Measurements from ENCODE around the gene HSFX2. TPM values are rescaled to one million over a fixed set of nuclear protein-coding genes. Genes with fewer than 3 reads are reported as not detected.
"Not testable (repeated sequence)": the region's sequence is repeated elsewhere in the genome, so short reads cannot be mapped to it uniquely, and the experiment has no call there.

HSFX2 gene, protein sequence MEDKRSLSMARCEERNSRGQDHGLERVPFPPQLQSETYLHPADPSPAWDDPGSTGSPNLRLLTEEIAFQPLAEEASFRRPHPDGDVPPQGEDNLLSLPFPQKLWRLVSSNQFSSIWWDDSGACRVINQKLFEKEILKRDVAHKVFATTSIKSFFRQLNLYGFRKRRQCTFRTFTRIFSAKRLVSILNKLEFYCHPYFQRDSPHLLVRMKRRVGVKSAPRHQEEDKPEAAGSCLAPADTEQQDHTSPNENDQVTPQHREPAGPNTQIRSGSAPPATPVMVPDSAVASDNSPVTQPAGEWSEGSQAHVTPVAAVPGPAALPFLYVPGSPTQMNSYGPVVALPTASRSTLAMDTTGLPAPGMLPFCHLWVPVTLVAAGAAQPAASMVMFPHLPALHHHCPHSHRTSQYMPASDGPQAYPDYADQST
- polyA plus RNA-seq (2012; ENCODE audit: insufficient read depth, insufficient read length, low read depth) = not detected

DNA sequence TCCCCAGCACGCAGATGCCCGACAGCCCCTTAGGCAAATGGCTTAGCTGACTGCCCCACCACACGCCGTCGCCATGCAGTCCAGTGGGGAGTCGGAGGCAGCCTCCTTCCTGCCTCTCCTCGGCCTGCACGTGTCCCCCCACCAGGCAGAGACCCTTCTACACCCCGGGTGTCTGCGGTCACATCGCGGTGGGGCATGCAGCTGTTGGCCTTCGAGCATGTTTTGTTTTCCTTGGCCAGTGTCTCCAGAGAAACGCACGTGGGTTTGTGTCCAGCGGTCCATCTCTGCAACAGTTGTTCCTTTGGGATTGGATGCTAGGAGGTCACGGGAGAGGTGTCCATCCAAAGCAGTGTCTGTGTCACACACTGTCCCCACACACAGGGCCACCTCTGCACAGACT lies at the start of gene HSFX2:
TSS of gene HSFX2 (minus strand) at position 101 of the 400 bp plus-strand sequence. CDS start 614 bp downstream, outside the sequence.
- H3K4me1 ChIP-seq; H3K36me3 ChIP-seq; DNase-seq; H3K9me3 ChIP-seq; H3K4me3 ChIP-seq (ENCODE audit: low read depth, low read length); H3K27me3 ChIP-seq: not testable (repeated sequence)

DNA sequence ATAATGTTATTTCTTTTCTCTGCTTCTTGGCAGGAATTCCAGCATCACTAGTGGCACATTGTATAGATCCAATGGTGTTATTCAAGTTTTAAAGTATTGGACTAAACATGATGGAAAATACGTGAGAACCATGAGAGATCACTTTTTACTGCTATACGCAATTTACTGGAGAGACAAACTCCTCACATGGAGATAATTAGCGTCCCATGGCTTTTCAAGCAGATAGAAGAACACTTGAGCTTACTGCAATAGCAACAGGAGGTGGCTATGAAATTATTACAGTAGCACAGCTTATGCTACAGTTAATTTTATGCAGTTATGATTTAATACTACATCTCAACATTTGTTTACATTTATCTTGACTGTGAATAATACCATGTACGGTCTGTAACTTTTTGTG lies 48.4 kb upstream of the HSFX2 start:
- TF ChIP-seq, protein P1, sequence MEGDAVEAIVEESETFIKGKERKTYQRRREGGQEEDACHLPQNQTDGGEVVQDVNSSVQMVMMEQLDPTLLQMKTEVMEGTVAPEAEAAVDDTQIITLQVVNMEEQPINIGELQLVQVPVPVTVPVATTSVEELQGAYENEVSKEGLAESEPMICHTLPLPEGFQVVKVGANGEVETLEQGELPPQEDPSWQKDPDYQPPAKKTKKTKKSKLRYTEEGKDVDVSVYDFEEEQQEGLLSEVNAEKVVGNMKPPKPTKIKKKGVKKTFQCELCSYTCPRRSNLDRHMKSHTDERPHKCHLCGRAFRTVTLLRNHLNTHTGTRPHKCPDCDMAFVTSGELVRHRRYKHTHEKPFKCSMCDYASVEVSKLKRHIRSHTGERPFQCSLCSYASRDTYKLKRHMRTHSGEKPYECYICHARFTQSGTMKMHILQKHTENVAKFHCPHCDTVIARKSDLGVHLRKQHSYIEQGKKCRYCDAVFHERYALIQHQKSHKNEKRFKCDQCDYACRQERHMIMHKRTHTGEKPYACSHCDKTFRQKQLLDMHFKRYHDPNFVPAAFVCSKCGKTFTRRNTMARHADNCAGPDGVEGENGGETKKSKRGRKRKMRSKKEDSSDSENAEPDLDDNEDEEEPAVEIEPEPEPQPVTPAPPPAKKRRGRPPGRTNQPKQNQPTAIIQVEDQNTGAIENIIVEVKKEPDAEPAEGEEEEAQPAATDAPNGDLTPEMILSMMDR (IDR thresholded peaks at IDR 0.05; ENCODE audit: low read depth, low read length) = no peak

DNA sequence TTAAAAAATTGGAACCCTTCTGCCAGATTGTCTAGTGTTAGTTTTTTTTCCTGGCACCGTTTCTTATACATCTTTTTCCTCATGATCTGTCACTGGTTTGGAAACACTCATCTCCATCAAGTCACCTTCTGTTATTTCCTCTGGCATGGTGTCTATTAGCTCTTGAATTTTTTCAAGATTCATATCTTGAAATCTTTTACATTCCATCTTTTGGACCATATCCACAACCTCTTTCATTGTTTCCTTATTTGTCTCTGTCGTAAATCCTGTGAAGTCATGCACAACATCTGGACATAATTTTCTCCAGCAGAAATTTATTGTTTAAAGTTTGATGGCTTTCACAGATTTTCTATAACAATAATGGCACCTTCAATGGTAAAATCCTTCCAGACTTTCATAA lies 46.7 kb upstream of the HSFX2 start:
- TF ChIP-seq, protein P1 (IDR thresholded peaks at IDR 0.05; ENCODE audit: low read depth, low read length) = no peak

More for the DNA sequence above, 48.4 kb upstream of the HSFX2 start:
- Histone ChIP-seq H3K4me3 (ENCODE audit: low read depth, low read length) (no peak overlapping the region), H3K9me3 (no peaks in the 10 kb centered on the region), H3K4me1 (no peaks in the 10 kb centered on the region), H3K36me3 (no peaks in the 10 kb centered on the region), H3K27me3 (no peaks in the 10 kb centered on the region)
- no peak for DNase-seq

DNA sequence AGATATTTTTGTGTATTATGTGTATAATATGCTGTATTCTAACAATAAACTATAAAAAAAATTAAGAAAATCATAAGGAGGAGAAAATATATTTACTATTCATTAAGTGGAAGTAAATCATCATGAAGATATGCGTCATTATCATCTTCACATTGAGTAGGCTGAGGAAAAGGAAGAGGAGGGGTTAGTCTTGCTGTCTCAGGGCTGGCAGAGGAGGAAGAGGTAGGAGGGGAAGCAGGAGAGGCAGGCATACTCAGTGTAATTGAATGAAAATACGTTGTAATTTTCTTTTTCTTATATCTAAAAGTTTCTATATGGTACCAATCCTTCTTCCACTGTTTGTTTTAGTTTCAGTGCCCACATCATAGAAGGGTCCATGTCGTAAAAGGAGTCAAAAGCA lies 46.3 kb upstream of the HSFX2 start:
- H3K4me1 ChIP-seq = no peaks in the 10 kb centered on the region
- TF ChIP-seq, protein P1 (IDR thresholded peaks at IDR 0.05; ENCODE audit: low read depth, low read length) = no peak
- no peak for DNase-seq
- no peak overlapping the region for H3K4me3 ChIP-seq (ENCODE audit: low read depth, low read length)
- no peaks in the 10 kb centered on the region for H3K9me3 ChIP-seq
- H3K36me3 ChIP-seq = no peaks in the 10 kb centered on the region
- H3K27me3 ChIP-seq = no peaks in the 10 kb centered on the region

More for the DNA sequence above, 46.7 kb upstream of the HSFX2 start:
- Histone ChIP-seq H3K4me3 (ENCODE audit: low read depth, low read length) (no peak overlapping the region), H3K9me3 (no peaks in the 10 kb centered on the region), H3K27me3 (no peaks in the 10 kb centered on the region), H3K36me3 (no peaks in the 10 kb centered on the region), H3K4me1 (no peaks in the 10 kb centered on the region)
- DNase-seq = no peak

DNA sequence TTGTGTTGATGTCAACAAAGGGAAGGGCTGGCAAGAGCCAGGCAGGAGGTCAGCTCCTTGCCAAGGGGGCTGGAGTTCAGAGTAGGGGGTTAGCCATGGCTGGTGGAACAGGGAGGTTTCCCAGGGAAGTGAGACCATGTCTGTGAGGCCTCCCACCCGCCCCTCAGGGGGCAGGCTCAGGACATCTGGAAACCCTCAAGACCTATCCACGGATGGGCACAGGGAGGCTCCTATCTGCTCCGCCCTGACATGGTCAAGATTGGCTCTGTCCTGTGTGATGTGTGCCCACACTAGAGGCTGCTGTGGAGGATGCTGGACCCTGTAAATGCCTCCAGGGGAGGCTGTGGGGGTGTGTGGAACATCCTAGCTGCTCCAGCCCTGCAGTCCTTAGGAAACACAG lies 44.5 kb upstream of the HSFX2 start:
- Histone ChIP-seq H3K4me3 (ENCODE audit: low read depth, low read length) (no peak overlapping the region), H3K4me1 (no peaks in the 10 kb centered on the region), H3K9me3 (no peaks in the 10 kb centered on the region), H3K27me3 (no peaks in the 10 kb centered on the region), H3K36me3 (no peaks in the 10 kb centered on the region)
- TF ChIP-seq, protein P1 (IDR thresholded peaks at IDR 0.05; ENCODE audit: low read depth, low read length) = no peak
- no peak for DNase-seq

DNA sequence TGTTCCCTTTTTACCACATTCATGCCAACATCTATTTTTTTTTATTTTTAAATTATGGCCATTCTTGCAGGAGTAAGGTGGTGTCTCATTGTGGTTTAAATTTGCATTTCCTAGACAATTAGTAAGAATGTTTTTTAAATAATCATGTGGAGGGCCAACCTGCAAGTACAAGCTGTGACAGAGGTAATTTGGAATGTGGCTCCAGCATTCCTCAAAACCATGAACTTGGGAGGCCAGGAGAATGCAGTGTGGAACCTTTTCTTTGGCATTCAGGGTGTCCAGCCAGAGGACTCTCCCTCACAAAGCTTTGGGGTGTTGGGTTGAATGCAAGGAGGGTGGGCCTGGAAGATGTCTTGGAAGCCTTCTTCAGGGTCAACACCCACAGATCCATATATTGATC lies 43.7 kb upstream of the HSFX2 start:
- Histone ChIP-seq H3K9me3 (no peaks in the 10 kb centered on the region), H3K4me1 (no peaks in the 10 kb centered on the region), H3K27me3 (no peaks in the 10 kb centered on the region), H3K4me3 (ENCODE audit: low read depth, low read length) (no peak overlapping the region), H3K36me3 (no peaks in the 10 kb centered on the region)
- no peak for DNase-seq
- TF ChIP-seq, protein P1 (IDR thresholded peaks at IDR 0.05; ENCODE audit: low read depth, low read length) = no peak

Measured in BE2C (cell line).